Liver (tissue), 9 donors: ENCODE data around the gene DNAJC9. TPM values are rescaled to one million over a fixed set of nuclear protein-coding genes. Genes with fewer than 3 reads are reported as not detected.

Experiments
- DNase-seq: peaks from one replicate; pipeline ENCODE4 v3.0.0-alpha.2; 2017; ENCODE audit warnings: low spot score
- H3K27ac ChIP-seq, 2 donors: one replicate each; pipeline ENCODE4 v1.7.0; 2013; ENCODE audit warnings: inconsistent platforms in 2 of 2, low read length in 2 of 2, control low read depth in 1 of 2, low read depth in 1 of 2, mild to moderate bottlenecking in 1 of 2
- H3K27me3 ChIP-seq, 4 donors: one replicate each; pipeline versions ENCODE4 v1.6.1 to v1.7.0; 2013; ENCODE audit warnings: low read length in 3 of 4, inconsistent platforms in 1 of 4, mild to moderate bottlenecking in 1 of 4, moderate library complexity in 1 of 4; ENCODE audit not compliant: control insufficient read depth in 4 of 4, insufficient read depth in 4 of 4
- H3K36me3 ChIP-seq, 4 donors: one replicate each; pipeline versions ENCODE4 v1.6.1 to v1.7.0; 2013; ENCODE audit warnings: low read length in 3 of 4, mild to moderate bottlenecking in 3 of 4, low read depth in 1 of 4, moderate library complexity in 1 of 4; ENCODE audit not compliant: control insufficient read depth in 4 of 4, insufficient read depth in 3 of 4
- H3K4me1 ChIP-seq, 4 donors: one replicate each; pipeline versions ENCODE4 v1.6.1 to v1.7.0; 2013; ENCODE audit warnings: low read length in 3 of 4, mild to moderate bottlenecking in 3 of 4, moderate library complexity in 1 of 4; ENCODE audit not compliant: control insufficient read depth in 4 of 4, insufficient read depth in 4 of 4
- H3K4me3 ChIP-seq, 3 donors: one replicate each; pipeline versions ENCODE4 v1.6.1 to v1.7.0; 2013; ENCODE audit warnings: low read length in 3 of 3, control low read depth in 1 of 3, low read depth in 1 of 3, mild to moderate bottlenecking in 1 of 3
- H3K9ac ChIP-seq, 2 donors: one replicate each; pipeline ENCODE4 v1.7.0; 2013; ENCODE audit warnings: low read length in 2 of 2, mild to moderate bottlenecking in 2 of 2, moderate library complexity in 2 of 2, control low read depth in 1 of 2, low read depth in 1 of 2
- H3K9me3 ChIP-seq, 4 donors: one replicate each; pipeline versions ENCODE4 v1.6.1 to v1.7.0; 2013; ENCODE audit warnings: low read length in 3 of 4; ENCODE audit not compliant: control insufficient read depth in 4 of 4
- EGR1 ChIP-seq, 2 donors: IDR thresholded peaks; 2 replicates each; pipeline ENCODE4 v1.6.1; 2016 to 2018; ENCODE audit warnings: antibody characterized with exemption in 2 of 2, low read depth in 2 of 2
- FOXA1 ChIP-seq: IDR thresholded peaks from 2 replicates; pipeline ENCODE4 v1.6.1; 2016; ENCODE audit warnings: antibody characterized with exemption
- FOXA2 ChIP-seq: IDR thresholded peaks from 2 replicates; pipeline ENCODE4 v1.6.1; 2016; ENCODE audit warnings: antibody characterized with exemption
- GABPA ChIP-seq, 2 donors: IDR thresholded peaks in 1 of 2; conservative IDR thresholded peaks in 1 of 2; 2 replicates each; pipeline ENCODE4 v1.6.1; 2016; ENCODE audit warnings: antibody characterized with exemption in 2 of 2, mild to moderate bottlenecking in 1 of 2, moderate library complexity in 1 of 2
- HNF4A ChIP-seq, 2 donors: conservative IDR thresholded peaks; 2 replicates each; pipeline ENCODE4 v1.6.1; 2016; ENCODE audit warnings: antibody characterized with exemption in 2 of 2, mild to moderate bottlenecking in 2 of 2
- HNF4G ChIP-seq: IDR thresholded peaks from 2 replicates; pipeline ENCODE4 v1.6.1; 2016; ENCODE audit warnings: antibody characterized with exemption
- JUND ChIP-seq, 2 donors: IDR thresholded peaks; 2 replicates each; pipeline ENCODE4 v1.6.1; 2016; ENCODE audit warnings: antibody characterized with exemption in 2 of 2
- NR2F2 ChIP-seq: IDR thresholded peaks from 2 replicates; pipeline ENCODE4 v1.6.1; 2016; ENCODE audit warnings: antibody characterized with exemption
- RAD21 ChIP-seq, 2 donors: IDR thresholded peaks; 2 replicates each; pipeline ENCODE4 v1.6.1; 2016; ENCODE audit warnings: antibody characterized with exemption in 2 of 2, mild to moderate bottlenecking in 2 of 2
- RXRA ChIP-seq, 2 donors: IDR thresholded peaks; 2 replicates each; pipeline ENCODE4 v1.6.1; 2017 to 2018; ENCODE audit warnings: antibody characterized with exemption in 2 of 2, mild to moderate bottlenecking in 1 of 2
- SP1 ChIP-seq: IDR thresholded peaks from 2 replicates; pipeline ENCODE4 v1.6.1; 2018; ENCODE audit warnings: antibody characterized with exemption, mild to moderate bottlenecking
- TAF1 ChIP-seq: conservative IDR thresholded peaks from 2 replicates; pipeline ENCODE4 v1.6.1; 2016; ENCODE audit warnings: antibody characterized with exemption, mild to moderate bottlenecking
- YY1 ChIP-seq: IDR thresholded peaks from 2 replicates; pipeline ENCODE4 v1.6.1; 2016; ENCODE audit warnings: antibody characterized with exemption, mild to moderate bottlenecking
- WGBS: extraction: QIAGEN DNeasy Blood & Tissue Kit; methylation state at CpG from one replicate; pipeline ENCODE4 v1.1.7; 2013; 5-methylcytosine and 5-hydroxymethylcytosine counted together
- polyA plus RNA-seq, 2 donors: library from polyadenylated mRNA; stranded (reverse) in 1 of 2; unstranded in 1 of 2; fragments of 200-250 nt in 1 of 2; fragments of >200 nt in 1 of 2; fragmentation: Nextera tagmentation in 1 of 2; extraction: Ambion mirVana in 1 of 2; gene quantifications; one replicate each; pipeline versions ENCODE4 v1.2.1 to v1.2.3, GENCODE V29; 2013 to 2015
- total RNA-seq, 2 donors: library from RNA; depleted of rRNA; stranded (reverse); fragments of >200 nt; gene quantifications; one replicate each; pipeline ENCODE4 v1.2.3, GENCODE V29; 2014
- TF ChIP-seq, protein P1 (sequence below): IDR thresholded peaks from 2 replicates; pipeline ENCODE4 v1.6.1; 2016; ENCODE audit warnings: antibody characterized with exemption
- TF ChIP-seq, protein P2 (sequence below): fragments of 150-350 bp; IDR thresholded peaks from 2 replicates; pipeline ENCODE4 v1.5.1; 2017; ENCODE audit warnings: improper control_type of control experiment, low read depth, low read length; ENCODE audit not compliant: missing input control
- TF ChIP-seq, protein P3 (sequence below): IDR thresholded peaks from 2 replicates; pipeline ENCODE4 v1.6.1; 2016; ENCODE audit warnings: antibody characterized with exemption
- TF ChIP-seq, protein P4 (sequence below): IDR thresholded peaks from 2 replicates; pipeline ENCODE4 v1.6.1; 2016; ENCODE audit warnings: antibody characterized with exemption
- TF ChIP-seq, protein P5 (sequence below): IDR thresholded peaks from 2 replicates; pipeline ENCODE4 v1.6.1; 2016; ENCODE audit warnings: antibody characterized with exemption, mild to moderate bottlenecking
- donor health status: healthy.
- donor health status: healthy.
- donor health status: healthy.
- donor health status: healthy.
- donor health status: healthy.

Gene DNAJC9
- total and polyA plus RNA-seq, 4 donors = 4.1 to 45.5 (median 9.9) TPM

DNA sequence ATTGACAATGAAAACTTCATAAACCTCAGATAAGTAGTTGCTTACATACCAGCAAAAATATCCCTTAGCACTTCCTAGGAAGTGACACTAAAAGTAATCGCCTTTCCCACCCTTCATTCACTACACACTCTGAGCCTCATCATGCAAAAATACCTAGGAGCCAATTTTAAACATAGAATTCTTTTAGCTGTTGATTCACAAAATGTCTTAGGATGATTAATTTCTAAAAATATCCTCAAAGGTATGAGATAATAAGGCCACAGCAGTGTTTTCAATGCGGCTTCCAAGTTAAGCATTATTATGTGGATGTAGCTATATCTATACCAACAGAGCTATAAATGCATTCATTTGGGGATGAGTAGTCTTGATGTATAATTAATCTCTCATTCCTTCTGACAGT lies 13.2 kb downstream of the DNAJC9 start:
- WGBS = 90% methylated on average over 2 of the region's 2 CpGs
- Histone ChIP-seq H3K36me3 (peaks cover 0 to 38% (median 7%) of the 10 kb centered on the region in 4 donors), H3K4me3 (no peak overlapping the region), H3K27ac (no peak overlapping the region), H3K9me3 (no peaks in the 10 kb centered on the region), H3K9ac (no peak overlapping the region), H3K4me1 (no peaks in the 10 kb centered on the region), H3K27me3 (no peaks in the 10 kb centered on the region)
- DNase-seq = no peak
- TF ChIP-seq SP1 (no peak), GABPA (IDR thresholded peaks at IDR 0.05 in 1 of 2, conservative IDR thresholded peaks at IDR 0.05 in 1 of 2) (no peak)

DNA sequence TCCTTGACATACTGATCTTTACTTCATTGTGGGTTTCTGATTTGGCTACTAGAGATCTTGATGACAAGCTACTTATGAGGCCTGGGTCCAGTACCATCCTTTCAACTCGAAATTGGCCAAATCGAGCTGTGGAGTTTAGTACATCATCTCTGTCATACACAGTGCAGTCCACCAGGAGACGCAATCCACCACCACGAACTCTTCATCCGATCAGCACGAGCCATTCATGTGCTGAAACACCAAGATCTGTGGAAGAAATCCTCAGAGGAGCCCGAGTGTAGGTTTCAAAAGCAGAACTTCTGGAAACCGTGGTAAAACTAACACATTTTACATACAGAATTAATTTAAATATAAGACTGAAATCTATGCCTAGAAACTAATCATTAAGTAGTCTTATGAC lies 14.2 kb downstream of the DNAJC9 start:
- H3K9ac ChIP-seq = no peak overlapping the region
- TF ChIP-seq RAD21 (IDR thresholded peaks at IDR 0.05) (peak in 1 of 2 donors; percentile 9), JUND (IDR thresholded peaks at IDR 0.05) (no peak)
- H3K27me3 ChIP-seq = no peaks in the 10 kb centered on the region
- no peak overlapping the region for H3K27ac ChIP-seq
- no peaks in the 10 kb centered on the region for H3K4me1 ChIP-seq
- no peak overlapping the region for H3K4me3 ChIP-seq
- no peaks in the 10 kb centered on the region for H3K9me3 ChIP-seq
- 97% methylated on average over 8 of the region's 8 CpGs for WGBS
- H3K36me3 ChIP-seq = peaks cover 0 to 38% (median 7%) of the 10 kb centered on the region in 4 donors
- no peak for DNase-seq

DNA sequence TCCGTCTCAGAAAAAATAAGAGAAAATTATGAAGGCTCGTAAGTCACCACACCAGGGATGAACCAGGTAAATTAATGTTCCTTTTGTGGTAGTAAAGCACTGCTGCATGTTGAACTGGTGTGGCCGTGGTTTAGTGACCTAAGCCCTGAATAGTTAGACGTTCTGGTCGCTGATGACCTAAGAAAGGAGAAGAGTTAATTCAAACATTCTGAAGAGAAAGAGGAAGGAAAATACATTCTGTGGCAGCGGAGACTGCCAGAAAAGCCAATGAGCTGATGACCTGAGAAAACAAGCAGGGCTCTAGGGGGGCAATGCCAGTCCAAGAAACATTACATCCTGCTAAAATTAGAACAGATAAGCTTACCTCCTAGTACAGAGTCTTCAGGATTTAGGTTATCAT lies 17.5 kb downstream of the DNAJC9 start:
- H3K4me1 ChIP-seq = no peaks in the 10 kb centered on the region
- no peaks in the 10 kb centered on the region for H3K9me3 ChIP-seq
- no peak for DNase-seq
- H3K36me3 ChIP-seq = peaks cover 2 to 28% (median 7%) of the 10 kb centered on the region in 4 donors
- H3K27me3 ChIP-seq = no peaks in the 10 kb centered on the region
- no peak overlapping the region for H3K9ac ChIP-seq
- H3K4me3 ChIP-seq = no peak overlapping the region
- 87% methylated on average over 6 of the region's 6 CpGs for WGBS
- H3K27ac ChIP-seq = no peak overlapping the region
- TF ChIP-seq, protein P1, sequence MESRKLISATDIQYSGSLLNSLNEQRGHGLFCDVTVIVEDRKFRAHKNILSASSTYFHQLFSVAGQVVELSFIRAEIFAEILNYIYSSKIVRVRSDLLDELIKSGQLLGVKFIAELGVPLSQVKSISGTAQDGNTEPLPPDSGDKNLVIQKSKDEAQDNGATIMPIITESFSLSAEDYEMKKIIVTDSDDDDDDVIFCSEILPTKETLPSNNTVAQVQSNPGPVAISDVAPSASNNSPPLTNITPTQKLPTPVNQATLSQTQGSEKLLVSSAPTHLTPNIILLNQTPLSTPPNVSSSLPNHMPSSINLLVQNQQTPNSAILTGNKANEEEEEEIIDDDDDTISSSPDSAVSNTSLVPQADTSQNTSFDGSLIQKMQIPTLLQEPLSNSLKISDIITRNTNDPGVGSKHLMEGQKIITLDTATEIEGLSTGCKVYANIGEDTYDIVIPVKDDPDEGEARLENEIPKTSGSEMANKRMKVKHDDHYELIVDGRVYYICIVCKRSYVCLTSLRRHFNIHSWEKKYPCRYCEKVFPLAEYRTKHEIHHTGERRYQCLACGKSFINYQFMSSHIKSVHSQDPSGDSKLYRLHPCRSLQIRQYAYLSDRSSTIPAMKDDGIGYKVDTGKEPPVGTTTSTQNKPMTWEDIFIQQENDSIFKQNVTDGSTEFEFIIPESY = no peak
- TF ChIP-seq NR2F2 (no peak), TAF1 (no peak), GABPA (IDR thresholded peaks at IDR 0.05 in 1 of 2, conservative IDR thresholded peaks at IDR 0.05 in 1 of 2) (no peak), FOXA2 (no peak), JUND (IDR thresholded peaks at IDR 0.05) (no peak), FOXA1 (no peak), HNF4G (no peak), RXRA (IDR thresholded peaks at IDR 0.05) (no peak), HNF4A (conservative IDR thresholded peaks at IDR 0.05) (no peak), RAD21 (IDR thresholded peaks at IDR 0.05) (no peak), EGR1 (IDR thresholded peaks at IDR 0.05; ENCODE audit: low read depth in 2 of 2) (no peak), SP1 (no peak), YY1 (no peak)
- TF ChIP-seq, protein P2, sequence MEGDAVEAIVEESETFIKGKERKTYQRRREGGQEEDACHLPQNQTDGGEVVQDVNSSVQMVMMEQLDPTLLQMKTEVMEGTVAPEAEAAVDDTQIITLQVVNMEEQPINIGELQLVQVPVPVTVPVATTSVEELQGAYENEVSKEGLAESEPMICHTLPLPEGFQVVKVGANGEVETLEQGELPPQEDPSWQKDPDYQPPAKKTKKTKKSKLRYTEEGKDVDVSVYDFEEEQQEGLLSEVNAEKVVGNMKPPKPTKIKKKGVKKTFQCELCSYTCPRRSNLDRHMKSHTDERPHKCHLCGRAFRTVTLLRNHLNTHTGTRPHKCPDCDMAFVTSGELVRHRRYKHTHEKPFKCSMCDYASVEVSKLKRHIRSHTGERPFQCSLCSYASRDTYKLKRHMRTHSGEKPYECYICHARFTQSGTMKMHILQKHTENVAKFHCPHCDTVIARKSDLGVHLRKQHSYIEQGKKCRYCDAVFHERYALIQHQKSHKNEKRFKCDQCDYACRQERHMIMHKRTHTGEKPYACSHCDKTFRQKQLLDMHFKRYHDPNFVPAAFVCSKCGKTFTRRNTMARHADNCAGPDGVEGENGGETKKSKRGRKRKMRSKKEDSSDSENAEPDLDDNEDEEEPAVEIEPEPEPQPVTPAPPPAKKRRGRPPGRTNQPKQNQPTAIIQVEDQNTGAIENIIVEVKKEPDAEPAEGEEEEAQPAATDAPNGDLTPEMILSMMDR = no peak
- TF ChIP-seq, protein P3, sequence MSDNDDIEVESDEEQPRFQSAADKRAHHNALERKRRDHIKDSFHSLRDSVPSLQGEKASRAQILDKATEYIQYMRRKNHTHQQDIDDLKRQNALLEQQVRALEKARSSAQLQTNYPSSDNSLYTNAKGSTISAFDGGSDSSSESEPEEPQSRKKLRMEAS = no peak
- TF ChIP-seq, protein P4, sequence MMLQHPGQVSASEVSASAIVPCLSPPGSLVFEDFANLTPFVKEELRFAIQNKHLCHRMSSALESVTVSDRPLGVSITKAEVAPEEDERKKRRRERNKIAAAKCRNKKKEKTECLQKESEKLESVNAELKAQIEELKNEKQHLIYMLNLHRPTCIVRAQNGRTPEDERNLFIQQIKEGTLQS = no peak
- TF ChIP-seq, protein P5, sequence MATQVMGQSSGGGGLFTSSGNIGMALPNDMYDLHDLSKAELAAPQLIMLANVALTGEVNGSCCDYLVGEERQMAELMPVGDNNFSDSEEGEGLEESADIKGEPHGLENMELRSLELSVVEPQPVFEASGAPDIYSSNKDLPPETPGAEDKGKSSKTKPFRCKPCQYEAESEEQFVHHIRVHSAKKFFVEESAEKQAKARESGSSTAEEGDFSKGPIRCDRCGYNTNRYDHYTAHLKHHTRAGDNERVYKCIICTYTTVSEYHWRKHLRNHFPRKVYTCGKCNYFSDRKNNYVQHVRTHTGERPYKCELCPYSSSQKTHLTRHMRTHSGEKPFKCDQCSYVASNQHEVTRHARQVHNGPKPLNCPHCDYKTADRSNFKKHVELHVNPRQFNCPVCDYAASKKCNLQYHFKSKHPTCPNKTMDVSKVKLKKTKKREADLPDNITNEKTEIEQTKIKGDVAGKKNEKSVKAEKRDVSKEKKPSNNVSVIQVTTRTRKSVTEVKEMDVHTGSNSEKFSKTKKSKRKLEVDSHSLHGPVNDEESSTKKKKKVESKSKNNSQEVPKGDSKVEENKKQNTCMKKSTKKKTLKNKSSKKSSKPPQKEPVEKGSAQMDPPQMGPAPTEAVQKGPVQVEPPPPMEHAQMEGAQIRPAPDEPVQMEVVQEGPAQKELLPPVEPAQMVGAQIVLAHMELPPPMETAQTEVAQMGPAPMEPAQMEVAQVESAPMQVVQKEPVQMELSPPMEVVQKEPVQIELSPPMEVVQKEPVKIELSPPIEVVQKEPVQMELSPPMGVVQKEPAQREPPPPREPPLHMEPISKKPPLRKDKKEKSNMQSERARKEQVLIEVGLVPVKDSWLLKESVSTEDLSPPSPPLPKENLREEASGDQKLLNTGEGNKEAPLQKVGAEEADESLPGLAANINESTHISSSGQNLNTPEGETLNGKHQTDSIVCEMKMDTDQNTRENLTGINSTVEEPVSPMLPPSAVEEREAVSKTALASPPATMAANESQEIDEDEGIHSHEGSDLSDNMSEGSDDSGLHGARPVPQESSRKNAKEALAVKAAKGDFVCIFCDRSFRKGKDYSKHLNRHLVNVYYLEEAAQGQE = no peak
